HG03025 (cell line): ENCODE results near the gene WDR53.
"Not testable (repeated sequence)": the region's sequence is repeated elsewhere in the genome, so short reads cannot be mapped to it uniquely, and the experiment has no call there.

Experiments used
- ATAC-seq: cut with Tn5 transposase; IDR thresholded peaks from one replicate; pipeline ENCODE4 v1.9.1; 2021; ENCODE audit warnings: mild to moderate bottlenecking, moderate library complexity; ENCODE audit not compliant: unreplicated experiment, low FRiP score

WDR53 gene

DNA sequence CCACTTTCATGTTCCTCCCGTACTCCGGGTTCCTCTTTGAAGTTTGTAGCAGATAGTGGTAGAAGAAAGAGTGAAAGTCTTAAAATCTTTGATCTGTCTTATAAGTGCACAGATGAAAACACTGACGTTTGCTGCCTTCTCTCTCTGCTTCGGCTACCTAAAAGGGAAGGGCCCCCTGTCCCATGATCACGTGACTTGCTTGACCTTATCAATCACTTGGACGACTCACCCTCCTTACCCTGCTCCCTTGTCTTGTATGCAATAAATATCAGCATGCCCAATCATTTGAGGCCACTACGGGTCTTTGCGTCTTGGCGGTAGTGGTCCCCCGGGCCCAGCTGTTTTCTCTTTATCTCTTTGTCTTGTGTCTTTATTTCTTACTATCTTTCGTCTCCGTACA, 47.1 kb downstream of the WDR53 start:
- ATAC-seq = not testable (repeated sequence)

- ATAC-seq = no peak
Measured at GRCh38 chr3:196519718-196520082, 48.7 kb downstream of the WDR53 start.

DNA sequence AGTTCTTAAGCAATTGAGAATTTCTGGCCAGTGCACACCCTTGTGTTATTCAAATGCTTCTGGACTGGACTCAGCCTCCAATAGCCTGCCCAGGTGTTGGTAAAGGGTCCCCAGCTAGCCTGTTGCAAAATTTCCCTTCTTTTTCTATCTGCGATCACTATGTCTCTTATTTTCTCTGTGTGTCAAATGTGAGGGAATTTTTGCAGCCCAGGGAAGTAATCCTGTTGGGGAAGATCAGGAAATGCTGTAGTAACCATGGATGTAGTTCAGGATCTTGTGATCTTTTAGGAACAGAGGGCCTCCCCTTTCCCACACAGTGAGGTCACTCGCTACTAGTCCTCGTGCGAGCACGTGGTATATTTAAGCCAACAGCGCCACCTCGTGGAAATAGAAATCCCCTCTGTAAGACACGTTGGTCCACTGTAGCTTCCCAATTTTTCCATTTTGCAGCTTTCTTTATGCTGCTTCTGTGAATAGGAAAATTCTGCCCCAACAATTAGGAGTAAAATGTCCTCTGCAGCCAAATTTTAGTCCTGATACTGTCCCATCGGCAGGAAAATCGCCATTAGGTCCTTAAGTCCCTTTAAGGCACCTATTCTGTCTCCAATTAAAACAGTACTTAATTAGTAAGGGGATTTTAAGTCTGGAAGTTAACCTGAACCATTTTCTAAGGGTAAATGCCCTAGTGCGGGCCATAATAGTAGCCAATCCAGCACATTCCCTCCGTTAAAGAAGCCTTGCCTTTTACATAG, 49.2 kb downstream of the WDR53 start:
- no peak for ATAC-seq

- no peak for ATAC-seq
Measured at GRCh38 chr3:196517919-196518318, 50.4 kb downstream of the WDR53 start.

DNA sequence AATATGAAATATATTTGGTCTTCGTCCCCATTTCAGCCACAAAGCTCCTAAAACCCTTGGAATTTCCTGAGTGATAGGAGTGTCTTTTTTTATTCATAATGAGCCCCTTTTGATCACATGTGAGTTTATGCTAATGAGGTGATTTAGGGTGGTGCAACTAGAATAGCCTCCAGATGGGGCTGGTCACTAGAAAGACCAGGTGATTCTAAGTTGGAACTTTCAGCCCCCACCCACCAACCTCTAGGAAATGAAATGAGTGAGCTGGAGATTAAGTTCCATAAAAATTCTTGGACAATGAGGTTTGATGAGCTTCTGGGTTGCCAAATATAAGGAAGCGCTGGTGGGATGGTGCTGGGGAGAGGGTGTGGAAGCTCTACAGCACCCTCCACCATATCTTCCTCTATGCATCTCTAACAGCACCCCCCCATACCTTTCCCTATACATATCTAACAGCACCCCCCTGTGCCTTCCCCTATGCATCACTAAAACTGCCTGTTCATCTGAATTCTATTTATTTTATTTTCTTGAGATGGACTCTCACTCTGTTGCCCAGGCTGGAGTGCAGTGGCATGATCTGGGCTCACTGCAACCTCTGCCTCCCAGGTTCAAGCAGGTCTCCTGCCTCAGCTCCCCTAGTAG, 51.1 kb downstream of the WDR53 start:
- ATAC-seq = no peak

- no peak for ATAC-seq
Measured at GRCh38 chr3:196514913-196515621, 53.3 kb downstream of the WDR53 start, which contains the start of gene SMCO1. Gene SMCO1, minus strand, starts transcription at chr3:196515346. Its CDS starts 137 bp downstream, at chr3:196515209.

DNA sequence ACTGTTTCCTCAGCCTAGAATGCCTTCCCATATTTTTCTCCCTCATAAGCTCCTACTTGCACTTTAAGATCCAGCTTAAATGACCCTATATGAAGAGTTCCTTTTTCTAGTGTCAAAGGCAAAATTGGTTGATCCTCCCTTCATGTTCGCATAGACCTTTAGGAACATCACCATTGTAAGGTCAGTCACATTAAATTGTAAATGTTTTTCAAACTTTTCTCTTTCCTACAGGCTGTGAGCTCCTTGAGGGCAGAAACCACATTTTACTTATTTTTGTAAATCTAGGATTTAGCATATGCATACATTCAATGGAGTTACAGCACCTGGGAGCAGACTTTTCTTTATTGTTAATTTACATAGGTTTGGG, 54.0 kb downstream of the WDR53 start:
- ATAC-seq = no peak

GRCh38 chr3:196513697-196514349, 54.5 kb downstream of the WDR53 start:
- no peak for ATAC-seq

DNA sequence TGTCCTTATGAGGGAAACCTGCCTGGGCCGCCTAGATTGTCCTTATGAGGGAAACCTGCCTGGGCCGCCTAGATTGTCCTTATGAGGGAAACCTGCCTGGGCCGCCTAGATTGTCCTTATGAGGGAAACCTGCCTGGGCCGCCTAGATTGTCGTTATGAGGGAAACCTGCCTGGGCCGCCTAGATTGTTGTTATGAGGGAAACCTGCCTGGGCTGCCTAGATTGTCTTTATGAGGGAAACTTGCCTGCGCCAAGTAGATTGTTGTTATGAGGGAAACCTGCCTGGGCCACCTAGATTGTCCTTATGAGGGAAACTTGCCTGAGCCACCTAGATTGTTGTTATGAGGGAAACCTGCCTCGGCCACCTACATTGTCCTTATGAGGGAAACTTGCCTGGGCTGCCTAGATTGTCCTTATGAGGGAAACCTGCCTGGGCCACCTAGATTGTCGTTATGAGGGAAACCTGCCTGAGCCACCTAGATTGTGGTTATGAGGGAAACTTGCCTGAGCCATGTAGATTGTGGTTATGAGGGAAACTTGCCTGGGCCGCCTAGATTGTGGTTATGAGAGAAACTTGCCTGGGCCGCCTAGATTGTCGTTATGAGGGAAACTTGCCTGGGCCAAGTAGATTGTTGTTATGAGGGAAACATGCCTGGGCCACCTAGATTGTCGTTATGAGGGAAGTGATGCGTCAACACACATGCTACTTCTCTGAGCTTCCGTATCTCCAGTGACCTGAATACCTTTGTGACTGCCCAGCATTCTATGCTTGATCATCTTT, 56.5 kb downstream of the WDR53 start:
- not testable (repeated sequence) for ATAC-seq

GRCh38 chr3:196511108-196511507, 57.2 kb downstream of the WDR53 start:
- not testable (repeated sequence) for ATAC-seq

DNA sequence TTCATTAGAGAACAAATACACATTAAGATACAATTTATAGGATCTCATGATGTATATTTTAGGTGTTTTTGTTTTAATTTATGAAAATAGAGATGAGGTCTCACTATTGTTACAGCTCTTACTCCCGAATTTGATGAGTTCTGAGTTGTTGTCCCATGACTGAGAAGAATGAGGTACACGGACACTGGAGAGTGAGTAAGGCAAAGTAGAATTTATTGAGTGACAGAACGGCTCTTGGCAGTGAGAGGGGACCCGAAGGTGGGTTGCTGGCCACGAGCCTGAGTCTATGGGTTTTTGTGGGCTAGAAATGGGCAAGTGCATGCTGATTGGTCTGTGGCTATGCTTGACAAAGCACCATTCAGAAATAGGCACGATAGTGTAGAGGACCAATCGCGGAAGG, 61.7 kb downstream of the WDR53 start:
- ATAC-seq = no peak

GRCh38 chr3:196504556-196504955, 63.8 kb downstream of the WDR53 start:
- no peak for ATAC-seq
